IMR-90 (cell line): ENCODE measurements around the gene DNM3.

Experiments used
- CTCF ChIP-seq: conservative IDR thresholded peaks from 2 replicates; pipeline ENCODE4 v1.5.1; 2012; ENCODE audit warnings: mild to moderate bottlenecking, low read depth, low read length, improper control_type of control experiment
- ELK1 ChIP-seq: fragments of 150-350 bp; IDR thresholded peaks from 2 replicates; pipeline ENCODE4 v1.6.1; 2016; ENCODE audit warnings: low read depth, mild to moderate bottlenecking, low read length, moderate library complexity, borderline replicate concordance
- FOS ChIP-seq: fragments of 150-350 bp; IDR thresholded peaks from 2 replicates; pipeline ENCODE4 v1.6.1; 2016; ENCODE audit warnings: low read depth, low read length
- MAFK ChIP-seq: IDR thresholded peaks from 2 replicates; pipeline ENCODE4 v1.6.1; 2012; ENCODE audit warnings: low read depth, low read length, improper control_type of control experiment
- MAZ ChIP-seq: IDR thresholded peaks from 2 replicates; pipeline ENCODE4 v1.6.1; 2012; ENCODE audit warnings: low read depth, mild to moderate bottlenecking, low read length, improper control_type of control experiment, moderate library complexity, borderline replicate concordance
- MXI1 ChIP-seq: IDR thresholded peaks from 2 replicates; pipeline ENCODE4 v1.6.1; 2012; ENCODE audit warnings: low read depth, mild to moderate bottlenecking, low read length, moderate library complexity, borderline replicate concordance
- NFE2L2 ChIP-seq: fragments of 150-350 bp; IDR thresholded peaks from 2 replicates; pipeline ENCODE4 v1.6.1; 2016; ENCODE audit warnings: low read depth, mild to moderate bottlenecking, low read length
- POLR2A ChIP-seq: IDR thresholded peaks from 2 replicates; pipeline ENCODE4 v1.6.1; 2012; ENCODE audit warnings: mild to moderate bottlenecking, low read depth, low read length
- RAD21 ChIP-seq: IDR thresholded peaks from 2 replicates; pipeline ENCODE4 v1.6.1; 2012; ENCODE audit warnings: low read length, improper control_type of control experiment
- RCOR1 ChIP-seq: IDR thresholded peaks from 2 replicates; pipeline ENCODE4 v1.6.1; 2012; ENCODE audit warnings: mild to moderate bottlenecking, low read length, improper control_type of control experiment; ENCODE audit not compliant: insufficient replicate concordance
- RFX5 ChIP-seq: IDR thresholded peaks from 2 replicates; pipeline ENCODE4 v1.8.0; 2012; ENCODE audit warnings: low read depth, mild to moderate bottlenecking, low read length, moderate library complexity
- SMC3 ChIP-seq: fragments of 150-350 bp; IDR thresholded peaks from 2 replicates; pipeline ENCODE4 v1.6.1; 2016; ENCODE audit warnings: low read depth, mild to moderate bottlenecking, antibody characterized with exemption, low read length, moderate library complexity

GRCh38 chr1:172347416-172347815 lies 506.1 kb downstream of the DNM3 start:
- TF ChIP-seq POLR2A (no peak), CTCF (no peak), FOS (no peak), MAFK (no peak), MAZ (no peak), ELK1 (no peak), NFE2L2 (no peak), RFX5 (no peak), MXI1 (no peak), RAD21 (no peak), RCOR1 (no peak), SMC3 (no peak)
